OCI-LY1 (cell line): Measurements from ENCODE around the gene LRRFIP2.

ENCODE experiments used
- CTCF ChIP-seq: fragments of 200-600 bp; sonication (generic), shearing (Covaris generic); IDR thresholded peaks from 2 replicates; pipeline ENCODE4 v1.5.1; 2017; ENCODE audit warnings: mild to moderate bottlenecking, antibody characterized with exemption, low read length, moderate library complexity, mixed read lengths
- EZH2 ChIP-seq: fragments of 200-600 bp; sonication (generic), shearing (Covaris generic); IDR thresholded peaks from 2 replicates; pipeline ENCODE4 v1.8.0; 2017; ENCODE audit warnings: borderline replicate concordance, mixed run types, mild to moderate bottlenecking, antibody characterized with exemption, low read length, moderate library complexity, mixed read lengths

GRCh38 chr3:37087870-37088269, 86.5 kb downstream of the LRRFIP2 start:
- TF ChIP-seq CTCF, result no peak
- TF ChIP-seq EZH2, result no peak
